GM18505 (cell line): ENCODE data around the gene DHX9.

Experiments used
- ATAC-seq: cut with Tn5 transposase; IDR thresholded peaks from one replicate; pipeline ENCODE4 v1.9.1; 2021; ENCODE audit not compliant: unreplicated experiment
- POLR2A ChIP-seq: IDR thresholded peaks from 4 replicates; pipeline ENCODE4 v1.6.1; 2011; ENCODE audit warnings: borderline replicate concordance; ENCODE audit not compliant: insufficient read depth, insufficient read length; ENCODE audit errors: extremely low read depth

DHX9 gene

DNA sequence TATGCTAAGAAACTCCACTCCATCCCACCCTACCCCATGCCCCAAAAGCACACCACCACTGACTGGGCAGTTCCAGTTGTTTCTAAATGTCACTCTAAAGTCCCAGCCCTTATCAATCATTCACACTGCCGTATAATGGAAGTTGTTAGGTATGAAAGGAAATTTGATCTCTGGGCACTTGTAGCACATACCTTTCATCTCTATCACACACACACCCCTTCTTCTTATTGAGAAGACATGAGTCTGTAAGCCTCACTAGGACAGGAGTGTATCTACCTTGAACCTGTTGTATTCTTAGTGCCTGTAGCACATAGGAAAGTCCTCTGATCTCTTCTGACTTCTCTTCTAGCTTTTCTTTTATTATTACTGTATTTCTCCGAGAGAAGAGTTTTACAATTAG is 22.3 kb upstream of the DHX9 start:
- no peak for ATAC-seq

DNA sequence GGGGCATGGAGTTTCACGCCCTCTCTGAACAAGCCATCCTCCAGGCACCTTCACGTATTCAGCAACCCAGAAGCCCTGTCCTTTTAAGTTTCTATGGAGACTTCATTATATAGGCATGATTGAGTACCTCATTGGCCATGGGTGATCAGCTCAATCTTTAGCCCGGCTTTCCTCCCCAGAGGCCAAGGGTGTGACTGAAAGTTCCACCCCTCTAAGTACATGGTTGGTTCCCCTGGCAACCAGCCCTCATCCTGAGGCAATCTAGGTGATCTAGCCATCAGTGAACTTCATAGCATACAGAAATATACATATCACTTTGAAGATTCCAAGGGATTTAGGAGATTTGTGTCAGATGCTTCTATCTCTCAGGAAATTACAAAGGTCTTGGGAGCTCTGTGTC is 21.3 kb upstream of the DHX9 start:
- ATAC-seq, result no peak
- no peak for TF ChIP-seq POLR2A

More for the DNA sequence above, 22.3 kb upstream of the DHX9 start:
- TF ChIP-seq POLR2A, result no peak

DNA sequence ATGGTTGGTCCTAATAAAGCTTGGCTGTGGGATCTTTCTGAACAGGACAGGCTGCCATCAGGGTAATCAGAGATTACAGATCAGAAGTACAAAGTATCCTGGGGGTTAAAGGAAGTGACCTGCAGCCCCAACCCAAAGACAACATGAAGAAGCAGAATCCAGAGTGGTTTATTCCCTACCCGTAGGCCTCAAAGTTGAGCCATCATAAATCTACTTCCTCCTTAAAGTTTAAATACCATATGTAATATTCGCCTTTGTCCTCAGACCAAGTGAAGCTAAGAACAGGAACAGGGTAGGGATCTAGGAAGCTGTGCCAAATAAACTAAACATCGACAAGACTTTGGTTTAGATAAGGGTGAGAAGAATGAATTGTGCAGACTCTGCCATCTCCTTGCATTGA is 15.9 kb upstream of the DHX9 start:
- TF ChIP-seq POLR2A, result no peak
- ATAC-seq, result no peak

DNA sequence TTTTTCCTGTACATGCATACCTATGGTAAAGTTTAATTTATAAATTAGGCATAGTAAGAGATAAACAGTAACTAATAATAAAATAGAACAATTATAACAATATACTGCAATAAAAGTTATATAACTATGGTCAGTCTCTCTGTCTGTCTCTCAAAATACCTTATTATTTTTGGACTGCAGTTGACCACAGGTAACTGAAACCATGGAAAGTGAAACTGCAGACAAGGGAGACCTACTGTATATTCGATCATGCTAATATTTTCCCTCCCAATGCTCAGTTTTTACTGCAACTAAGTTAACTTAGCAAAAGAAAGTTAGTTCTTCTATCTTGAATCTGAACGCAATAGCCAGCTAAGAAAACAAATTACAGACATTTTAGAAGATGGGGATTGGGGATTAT is 12.3 kb upstream of the DHX9 start:
- ATAC-seq, result no peak
- no peak for TF ChIP-seq POLR2A

DNA sequence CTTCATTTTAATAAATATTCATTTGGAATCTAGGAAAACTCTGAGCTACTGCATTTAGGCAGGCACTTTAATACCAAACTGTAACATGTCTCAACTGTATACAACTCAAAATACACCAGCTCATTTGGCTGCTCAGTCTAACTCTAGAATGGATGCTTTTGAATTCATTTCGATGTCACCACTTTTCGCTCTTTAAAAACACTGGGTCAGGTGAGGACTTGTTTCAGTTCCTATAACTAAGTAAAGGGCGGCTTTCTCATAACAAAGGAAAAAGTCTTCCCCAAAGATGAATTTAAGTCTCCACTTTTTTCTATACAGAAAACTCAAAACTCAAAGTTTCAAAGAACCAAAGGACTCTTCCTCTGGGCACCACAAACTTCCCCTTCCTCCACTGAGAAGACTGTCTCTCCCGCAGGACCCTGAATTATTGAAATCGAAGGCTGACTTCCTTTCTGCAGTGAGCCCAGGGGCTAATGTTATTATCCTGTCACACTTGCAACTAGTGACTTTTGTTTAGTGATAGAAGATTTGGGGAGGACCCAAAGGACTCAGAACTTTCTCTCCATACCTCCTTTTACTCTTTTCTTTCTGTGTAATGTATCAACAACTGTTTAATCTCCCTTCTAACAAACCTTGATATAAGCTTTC is 9.7 kb upstream of the DHX9 start:
- no peak for ATAC-seq
- TF ChIP-seq POLR2A, result no peak

DNA sequence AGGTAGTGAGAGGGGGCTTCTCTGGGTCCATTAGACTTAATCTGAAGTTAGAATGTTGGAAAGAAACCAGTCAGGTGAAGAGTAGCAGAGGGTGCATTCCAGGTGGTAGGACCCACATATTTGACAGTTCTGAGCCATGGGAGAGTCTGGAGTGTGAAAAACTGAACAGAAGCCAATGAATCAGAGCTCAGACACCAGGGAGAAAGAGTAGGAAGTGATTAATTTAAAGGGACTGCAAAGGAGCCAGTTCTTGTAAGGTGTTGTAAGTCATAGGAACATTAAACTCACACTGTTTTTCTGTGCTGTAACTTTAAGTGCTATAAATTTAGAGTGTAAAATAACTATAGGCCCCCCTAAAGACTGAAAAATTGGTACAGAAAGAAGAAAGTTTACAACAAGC is 5.9 kb upstream of the DHX9 start:
- no peak for ATAC-seq
- no peak for TF ChIP-seq POLR2A

DNA sequence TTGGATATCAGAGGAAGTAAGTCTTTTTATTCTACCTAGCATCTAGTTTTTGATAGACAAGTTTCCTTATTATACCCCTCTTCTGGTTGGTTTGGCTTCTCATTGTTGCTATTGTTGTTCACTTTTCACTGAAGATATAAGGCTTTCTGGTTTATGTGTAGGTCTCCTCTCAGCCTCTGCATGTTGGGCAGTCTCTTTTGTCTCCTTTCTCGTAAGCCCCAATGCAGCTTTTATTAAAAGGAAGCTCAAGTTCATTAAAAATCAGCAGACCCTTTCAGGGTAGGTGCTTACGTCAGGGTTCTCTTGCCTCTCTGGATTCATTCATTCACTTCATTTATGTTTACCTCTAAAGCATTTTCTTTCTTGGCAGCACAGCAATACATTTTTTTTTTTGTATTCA is 4.8 kb upstream of the DHX9 start:
- TF ChIP-seq POLR2A, result no peak
- ATAC-seq, result no peak

DNA sequence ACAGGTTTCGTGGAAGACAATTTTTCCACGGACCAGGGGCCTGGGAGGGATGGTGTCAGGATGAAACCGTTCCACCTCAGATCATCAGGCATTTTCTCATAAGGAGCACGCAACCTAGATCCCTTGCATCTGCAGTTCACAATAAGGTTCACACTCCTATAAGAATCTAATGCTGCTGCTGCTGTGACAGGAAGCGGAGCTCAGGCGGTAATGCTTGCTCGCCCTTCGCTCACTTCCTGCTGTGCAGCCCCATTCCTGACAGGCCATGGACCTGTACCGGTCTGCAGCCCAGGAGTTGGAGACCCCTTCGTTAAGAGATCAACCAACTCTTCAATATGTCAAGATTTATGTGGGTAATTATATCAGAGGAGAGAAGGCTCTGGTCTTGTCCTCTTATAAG is 3.3 kb upstream of the DHX9 start:
- no peak for TF ChIP-seq POLR2A
- no peak for ATAC-seq

DNA sequence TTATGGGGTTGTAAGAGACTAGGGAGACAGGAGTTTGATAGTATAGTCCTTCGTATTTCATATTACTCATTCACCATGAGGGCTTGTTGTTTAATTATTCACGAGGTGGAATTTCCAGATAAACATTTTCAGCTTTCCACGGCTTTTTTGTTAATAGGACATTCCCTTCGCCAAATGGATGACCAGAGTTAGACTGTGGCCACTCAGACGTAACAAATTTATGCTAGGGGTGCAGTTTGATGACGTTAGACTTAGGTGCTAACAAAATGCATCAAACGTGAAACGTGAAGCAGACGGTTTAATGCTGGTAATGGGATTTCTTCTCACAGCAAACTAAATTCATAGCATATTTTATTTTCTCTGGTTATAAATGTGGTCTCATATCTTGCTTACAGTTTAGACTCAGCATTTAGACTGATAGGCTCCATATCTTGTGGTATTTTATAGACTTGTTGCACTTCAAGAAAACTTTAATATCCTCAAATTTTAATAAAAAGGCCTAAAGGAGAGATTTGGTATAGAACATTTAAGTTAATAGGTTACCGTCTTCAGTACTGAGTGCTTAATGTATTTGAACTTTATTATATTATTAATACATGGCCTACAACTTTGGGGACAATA is 2.3 kb downstream of the DHX9 start:
- ATAC-seq, result no peak
- TF ChIP-seq POLR2A, result no peak

DNA sequence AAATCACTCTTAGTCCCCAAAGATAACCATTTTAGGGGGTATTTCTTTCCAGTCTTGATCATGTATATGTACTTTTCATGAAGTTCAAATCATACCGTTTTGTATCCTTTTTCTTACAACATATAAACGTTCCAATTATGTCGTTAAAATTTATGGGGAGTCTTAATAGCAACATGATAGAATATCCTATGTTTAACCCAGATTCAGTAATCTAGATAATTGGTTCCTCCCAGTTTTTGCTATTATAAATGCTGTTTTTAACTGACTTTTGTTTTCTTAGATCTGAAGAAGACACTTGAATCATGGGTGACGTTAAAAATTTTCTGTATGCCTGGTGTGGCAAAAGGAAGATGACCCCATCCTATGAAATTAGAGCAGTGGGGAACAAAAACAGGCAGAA is 3.1 kb downstream of the DHX9 start:
- no peak for TF ChIP-seq POLR2A
- no peak for ATAC-seq

DNA sequence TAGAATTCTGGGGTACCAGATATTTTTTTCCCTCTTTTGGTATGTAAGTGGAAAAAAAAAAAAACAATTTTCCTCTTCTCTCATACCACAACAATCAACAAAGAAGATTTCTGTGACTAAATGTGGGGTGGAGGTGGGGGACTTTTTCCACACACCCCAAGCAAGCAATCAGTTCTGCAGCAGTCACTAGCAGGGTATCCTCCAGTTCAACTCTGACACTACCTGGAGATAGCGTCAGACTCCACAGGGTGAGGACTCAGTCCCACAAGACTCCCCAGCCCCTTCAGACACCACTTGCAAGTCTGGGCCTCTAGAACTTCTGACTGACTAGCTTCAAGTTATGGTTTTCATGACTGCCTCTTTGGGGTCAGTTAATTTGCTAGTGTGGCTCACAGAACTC is 6.2 kb downstream of the DHX9 start:
- TF ChIP-seq POLR2A, result no peak
- ATAC-seq, result no peak

DNA sequence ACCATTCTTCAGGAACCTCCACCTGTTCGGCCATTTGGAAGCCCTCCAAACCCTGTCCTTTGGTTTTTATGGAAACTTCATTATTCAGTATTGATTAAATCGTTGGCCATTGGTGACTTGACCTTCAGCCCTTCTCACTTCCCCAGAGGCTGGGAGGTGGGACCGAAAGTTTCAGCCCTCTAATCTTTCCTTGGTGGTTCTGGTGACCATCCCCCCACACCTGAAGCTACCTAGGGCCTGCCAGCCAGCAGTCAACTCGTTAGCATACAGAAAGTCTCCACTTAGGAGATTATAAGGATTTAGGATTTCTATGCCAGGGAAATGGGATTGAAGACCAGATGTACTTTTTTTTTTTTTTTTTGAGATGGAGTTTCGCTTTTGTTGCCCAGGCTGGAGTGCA is 6.7 kb downstream of the DHX9 start:
- ATAC-seq, result no peak
- TF ChIP-seq POLR2A, result no peak

DNA sequence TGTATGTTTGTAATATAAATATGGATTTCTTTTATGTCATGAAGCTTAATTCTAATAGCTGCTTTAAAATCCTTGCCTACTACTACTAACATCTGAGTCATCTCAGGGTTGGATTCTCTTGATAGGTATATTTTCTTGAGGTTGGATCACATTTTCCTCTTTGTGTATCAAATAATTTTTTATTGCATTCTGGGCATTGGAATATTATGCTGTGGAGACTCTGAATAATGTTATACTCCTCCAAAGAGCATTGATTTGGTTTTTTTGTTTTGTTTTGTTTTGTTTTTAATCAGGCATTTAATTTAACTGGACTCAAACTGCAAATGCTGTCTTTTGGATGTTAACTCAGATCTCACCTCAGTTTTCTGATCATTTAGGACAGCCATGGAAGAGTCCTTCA is 8.0 kb downstream of the DHX9 start:
- ATAC-seq, result no peak
- no peak for TF ChIP-seq POLR2A

DNA sequence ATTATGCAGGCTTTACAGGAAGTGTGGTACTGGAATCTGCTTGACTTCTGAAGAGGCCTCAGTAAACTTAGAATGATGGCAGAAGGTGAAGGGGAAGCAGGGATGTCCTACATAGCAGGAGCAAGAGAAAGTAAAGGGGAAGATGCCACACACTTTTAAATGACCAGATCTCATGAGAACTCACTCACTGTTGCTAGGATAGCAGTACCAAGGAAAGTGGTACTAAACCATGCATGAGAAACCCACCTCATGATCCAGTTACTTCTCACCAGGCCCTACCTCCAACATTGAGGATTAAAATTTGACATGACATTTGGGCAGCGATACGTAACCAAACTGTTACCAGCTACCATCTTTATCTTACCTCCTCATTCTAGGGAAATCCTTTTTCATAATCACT is 9.6 kb downstream of the DHX9 start:
- no peak for TF ChIP-seq POLR2A
- no peak for ATAC-seq

DNA sequence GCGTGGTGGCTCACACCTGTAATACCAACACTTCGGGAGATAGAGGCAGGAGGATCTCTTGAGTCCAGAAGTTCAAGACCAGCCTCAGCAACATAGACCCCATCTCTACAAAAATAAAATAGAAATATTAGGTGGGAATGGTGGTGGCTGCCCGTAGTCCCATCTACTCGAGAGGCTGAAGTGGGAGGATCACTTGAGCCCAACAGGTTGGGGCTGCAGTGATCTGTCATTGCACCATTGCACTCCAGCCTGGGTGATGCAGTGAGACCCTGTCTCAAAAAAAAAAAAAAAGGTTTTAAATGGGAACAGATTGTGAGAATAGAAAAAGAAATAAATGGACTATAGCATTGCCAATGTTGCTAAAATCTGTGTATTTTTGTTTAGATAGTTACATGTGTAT is 11.2 kb downstream of the DHX9 start:
- no peak for ATAC-seq
- TF ChIP-seq POLR2A, result no peak
